ENCODE results near the gene FRMD3. TPM values are rescaled to one million over a fixed set of nuclear protein-coding genes. Genes with fewer than 3 reads are reported as not detected.

FRMD3 gene
- total and polyA plus RNA-seq, 2 donors (not counting 3 experiments of a cell fraction or from before 2014, with no cell fraction given), result 3.0 to 6.1 TPM

DNA sequence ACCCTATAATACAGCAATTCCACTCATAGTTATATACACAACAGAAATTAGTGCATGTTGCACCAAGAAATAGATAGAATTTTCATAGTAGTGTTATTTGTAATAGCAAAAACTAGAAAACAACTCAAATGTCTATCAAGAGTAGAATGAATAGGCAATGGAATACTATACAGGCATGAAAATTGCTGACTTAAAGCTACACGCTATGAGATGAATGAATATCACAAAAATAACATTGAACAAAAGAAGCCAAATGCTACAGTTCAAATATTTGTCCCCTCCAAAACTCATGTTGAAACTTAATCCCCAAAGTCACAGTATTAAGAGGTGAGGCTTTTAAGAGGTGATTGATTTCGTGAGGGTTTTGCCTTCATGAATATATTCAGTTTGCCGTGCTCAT is 215.1 kb downstream of the FRMD3 start:
- dilution Hi-C loops (cut with MboI; ENCODE audit: extremely low pct_ligation_motif_present, low sequenced_read_pairs) (no loop called here), intact Hi-C loops (cut with micrococcal nuclease) (no loop called here)
- Histone ChIP-seq H3K36me3 (ENCODE audit: control insufficient read depth in 2 of 2, extremely low read depth in 1 of 2, insufficient read depth in 2 of 2, low read length in 2 of 2) (no peaks in the 10 kb centered on the region), H3K27ac (ENCODE audit: insufficient read depth, low read depth, low read length) (no peak overlapping the region), H3K9me3 (replicated peaks; ENCODE audit: control insufficient read depth, insufficient read depth, low read length) (no peaks in the 10 kb centered on the region), H3K9ac (replicated peaks; ENCODE audit: extremely low read depth, insufficient read depth, low read length) (no peak overlapping the region), H3K9me1 (replicated peaks; ENCODE audit: control insufficient read depth, extremely low read depth, insufficient read depth, low read length) (no peaks in the 10 kb centered on the region), H3K27me3 (ENCODE audit: control insufficient read depth in 2 of 2, insufficient read depth in 2 of 2, low read length in 2 of 2) (no peaks in the 10 kb centered on the region), H3K4me1 (ENCODE audit: control insufficient read depth, extremely low read depth, insufficient read depth, low read length) (no peaks in the 10 kb centered on the region), H4K20me1 (replicated peaks; ENCODE audit: control insufficient read depth, extremely low read depth, insufficient read depth, low read length) (no peaks in the 10 kb centered on the region), H3K4me3 (replicated peaks in 1 of 3; ENCODE audit: insufficient read depth in 1 of 3, low read depth in 1 of 3, low read length in 3 of 3) (no peak overlapping the region), H3K79me2 (ENCODE audit: control insufficient read depth, insufficient read depth, low read length) (no peaks in the 10 kb centered on the region), H2AFZ (ENCODE audit: low read depth, low read length) (no peak overlapping the region), H3K4me2 (ENCODE audit: insufficient read depth, low read length) (no peak overlapping the region)
- no peak for DNase-seq (ENCODE audit: low read depth, low spot score)
- TF ChIP-seq MAX (IDR thresholded peaks at IDR 0.05; ENCODE audit: insufficient read depth, insufficient read length) (no peak), POLR2A (IDR thresholded peaks at IDR 0.05; ENCODE audit: low read depth, low read length) (no peak)
- TF ChIP-seq, protein P1, sequence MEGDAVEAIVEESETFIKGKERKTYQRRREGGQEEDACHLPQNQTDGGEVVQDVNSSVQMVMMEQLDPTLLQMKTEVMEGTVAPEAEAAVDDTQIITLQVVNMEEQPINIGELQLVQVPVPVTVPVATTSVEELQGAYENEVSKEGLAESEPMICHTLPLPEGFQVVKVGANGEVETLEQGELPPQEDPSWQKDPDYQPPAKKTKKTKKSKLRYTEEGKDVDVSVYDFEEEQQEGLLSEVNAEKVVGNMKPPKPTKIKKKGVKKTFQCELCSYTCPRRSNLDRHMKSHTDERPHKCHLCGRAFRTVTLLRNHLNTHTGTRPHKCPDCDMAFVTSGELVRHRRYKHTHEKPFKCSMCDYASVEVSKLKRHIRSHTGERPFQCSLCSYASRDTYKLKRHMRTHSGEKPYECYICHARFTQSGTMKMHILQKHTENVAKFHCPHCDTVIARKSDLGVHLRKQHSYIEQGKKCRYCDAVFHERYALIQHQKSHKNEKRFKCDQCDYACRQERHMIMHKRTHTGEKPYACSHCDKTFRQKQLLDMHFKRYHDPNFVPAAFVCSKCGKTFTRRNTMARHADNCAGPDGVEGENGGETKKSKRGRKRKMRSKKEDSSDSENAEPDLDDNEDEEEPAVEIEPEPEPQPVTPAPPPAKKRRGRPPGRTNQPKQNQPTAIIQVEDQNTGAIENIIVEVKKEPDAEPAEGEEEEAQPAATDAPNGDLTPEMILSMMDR (IDR thresholded peaks at IDR 0.05; ENCODE audit: extremely low read depth in 1 of 2, insufficient read depth in 1 of 2, low read depth in 1 of 2, low read length in 2 of 2), result no peak
- ChIA-PET CTCF (interaction anchor here (1.1 to 1.6 kb wide), 2 partner anchors 11 to 103 kb away, joined by 3 to 9 read pairs; no protein-coding TSS in a partner anchor), POLR2A (no interaction called here)
- BruUV-seq (replicated peaks), result no TSS peak
- FAIRE-seq, result no peak

GRCh38 chr9:83322438-83322837 is 215.8 kb downstream of the FRMD3 start:
- TF ChIP-seq POLR2A (IDR thresholded peaks at IDR 0.05; ENCODE audit: low read depth, low read length) (no peak), FOS (IDR thresholded peaks at IDR 0.05; ENCODE audit: borderline replicate concordance, insufficient read depth, low read length) (no peak), MAX (IDR thresholded peaks at IDR 0.05; ENCODE audit: insufficient read depth, insufficient read length) (no peak), GATA2 (IDR thresholded peaks at IDR 0.05; ENCODE audit: insufficient read depth, insufficient read length, low read depth, low read length) (no peak), POLR2AphosphoS5 (IDR thresholded peaks at IDR 0.05; ENCODE audit: insufficient read depth, low read depth, low read length) (no peak), JUN (IDR thresholded peaks at IDR 0.05; ENCODE audit: borderline replicate concordance, insufficient read depth, insufficient read length, low read depth) (no peak), MYC (IDR thresholded peaks at IDR 0.05; ENCODE audit: low read depth, low read length) (no peak), EZH2 (IDR thresholded peaks at IDR 0.05; ENCODE audit: borderline replicate concordance, low read depth, low read length, severe bottlenecking) (no peak)
- TF ChIP-seq, protein P1 (IDR thresholded peaks at IDR 0.05; ENCODE audit: extremely low read depth in 1 of 2, insufficient read depth in 1 of 2, low read depth in 1 of 2, low read length in 2 of 2), result no peak
- Histone ChIP-seq H3K9me3 (replicated peaks; ENCODE audit: control insufficient read depth, insufficient read depth, low read length) (no peaks in the 10 kb centered on the region), H3K9me1 (replicated peaks; ENCODE audit: control insufficient read depth, extremely low read depth, insufficient read depth, low read length) (no peaks in the 10 kb centered on the region), H3K27me3 (ENCODE audit: control insufficient read depth in 2 of 2, insufficient read depth in 2 of 2, low read length in 2 of 2) (no peaks in the 10 kb centered on the region), H3K36me3 (ENCODE audit: control insufficient read depth in 2 of 2, extremely low read depth in 1 of 2, insufficient read depth in 2 of 2, low read length in 2 of 2) (no peaks in the 10 kb centered on the region), H2AFZ (ENCODE audit: low read depth, low read length) (no peak overlapping the region), H3K79me2 (ENCODE audit: control insufficient read depth, insufficient read depth, low read length) (no peaks in the 10 kb centered on the region), H4K20me1 (replicated peaks; ENCODE audit: control insufficient read depth, extremely low read depth, insufficient read depth, low read length) (no peaks in the 10 kb centered on the region), H3K9ac (replicated peaks; ENCODE audit: extremely low read depth, insufficient read depth, low read length) (no peak overlapping the region), H3K4me2 (ENCODE audit: insufficient read depth, low read length) (no peak overlapping the region), H3K4me1 (ENCODE audit: control insufficient read depth, extremely low read depth, insufficient read depth, low read length) (no peaks in the 10 kb centered on the region), H3K27ac (ENCODE audit: insufficient read depth, low read depth, low read length) (no peak overlapping the region), H3K4me3 (replicated peaks in 1 of 3; ENCODE audit: insufficient read depth in 1 of 3, low read depth in 1 of 3, low read length in 3 of 3) (no peak overlapping the region)
- no TSS peak for BruUV-seq (replicated peaks)
- dilution Hi-C loops (cut with MboI; ENCODE audit: extremely low pct_ligation_motif_present, low sequenced_read_pairs), result no loop called here
- POLR2A ChIA-PET, result no interaction called here
- intact Hi-C loops (cut with micrococcal nuclease), result no loop called here
- no peak for FAIRE-seq
- DNase-seq (ENCODE audit: low read depth, low spot score), result no peak
- CTCF ChIA-PET, result interaction anchor here (1.1 to 1.6 kb wide), 2 partner anchors 12 to 103 kb away, joined by 3 to 9 read pairs; no protein-coding TSS in a partner anchor

Measured in endothelial cell of umbilical vein (primary cell).